Inferior parietal cortex (tissue), 1 donor: Measurements from ENCODE around the gene IVL.

Experiments used
- DNase-seq: peaks from one replicate; pipeline ENCODE4 v3.0.0-alpha.2; 2016; ENCODE audit errors: extremely low spot score

The IVL gene, protein sequence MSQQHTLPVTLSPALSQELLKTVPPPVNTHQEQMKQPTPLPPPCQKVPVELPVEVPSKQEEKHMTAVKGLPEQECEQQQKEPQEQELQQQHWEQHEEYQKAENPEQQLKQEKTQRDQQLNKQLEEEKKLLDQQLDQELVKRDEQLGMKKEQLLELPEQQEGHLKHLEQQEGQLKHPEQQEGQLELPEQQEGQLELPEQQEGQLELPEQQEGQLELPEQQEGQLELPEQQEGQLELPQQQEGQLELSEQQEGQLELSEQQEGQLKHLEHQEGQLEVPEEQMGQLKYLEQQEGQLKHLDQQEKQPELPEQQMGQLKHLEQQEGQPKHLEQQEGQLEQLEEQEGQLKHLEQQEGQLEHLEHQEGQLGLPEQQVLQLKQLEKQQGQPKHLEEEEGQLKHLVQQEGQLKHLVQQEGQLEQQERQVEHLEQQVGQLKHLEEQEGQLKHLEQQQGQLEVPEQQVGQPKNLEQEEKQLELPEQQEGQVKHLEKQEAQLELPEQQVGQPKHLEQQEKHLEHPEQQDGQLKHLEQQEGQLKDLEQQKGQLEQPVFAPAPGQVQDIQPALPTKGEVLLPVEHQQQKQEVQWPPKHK

DNA sequence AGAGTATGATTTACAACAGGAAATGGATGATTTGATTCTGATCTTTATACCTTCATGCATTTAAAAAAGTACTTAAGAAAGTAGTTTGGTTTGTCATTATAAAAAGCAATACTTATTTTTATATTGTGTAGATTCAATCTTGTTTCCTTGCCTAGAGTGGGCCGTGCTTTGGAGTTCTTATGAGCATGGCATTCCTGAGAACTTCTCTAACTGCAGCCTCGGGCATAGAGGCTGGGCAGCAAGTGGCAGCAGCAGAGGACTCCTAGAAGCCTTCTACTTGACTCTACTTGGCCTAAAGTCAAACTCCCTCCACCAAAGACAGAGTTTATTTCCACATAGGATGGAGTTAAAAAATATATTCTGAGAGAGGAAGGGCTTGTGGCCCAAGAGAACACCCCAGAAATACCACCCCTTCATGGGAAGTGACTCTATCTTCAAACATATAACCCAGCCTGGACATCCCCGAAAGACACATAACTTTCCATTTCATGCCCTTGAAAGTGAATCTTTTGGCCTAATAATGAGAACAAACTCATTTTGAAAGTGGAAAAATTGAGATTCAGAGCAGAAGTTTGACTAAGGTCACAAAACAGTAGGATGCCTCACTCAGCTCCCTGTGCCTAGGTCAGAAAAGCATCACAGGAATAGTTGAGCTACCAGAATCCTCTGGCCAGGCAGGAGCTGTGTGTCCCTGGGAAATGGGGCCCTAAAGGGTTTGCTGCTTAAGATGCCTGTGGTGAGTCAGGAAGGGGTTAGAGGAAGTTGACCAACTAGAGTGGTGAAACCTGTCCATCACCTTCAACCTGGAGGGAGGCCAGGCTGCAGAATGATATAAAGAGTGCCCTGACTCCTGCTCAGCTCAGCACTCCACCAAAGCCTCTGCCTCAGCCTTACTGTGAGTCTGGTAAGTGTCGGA lies at the start of gene IVL:
IVL (plus strand) TSS at position 861 of the 916 bp plus-strand sequence. CDS start 1,252 bp downstream, outside the sequence.
- DNase-seq = no peak

DNA sequence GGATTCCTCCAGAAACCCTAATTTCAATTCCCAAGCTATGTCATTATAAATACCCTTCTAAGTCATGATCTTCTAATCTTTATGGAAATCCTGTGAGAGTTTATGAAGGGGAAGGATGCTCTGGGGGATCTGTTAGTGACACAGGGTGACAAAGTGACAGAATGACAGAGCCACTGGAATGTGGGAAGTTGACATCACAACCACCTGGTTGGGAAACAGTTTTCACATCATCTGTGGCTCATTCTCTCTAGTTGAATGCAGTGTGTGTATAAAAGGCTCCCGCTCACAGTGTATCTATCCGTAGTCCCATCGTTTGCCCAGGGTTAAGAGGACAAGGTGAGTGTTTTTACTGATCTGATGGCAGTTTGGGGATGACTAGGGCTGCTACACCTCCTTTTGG lies 48.6 kb upstream of the IVL start, which contains the start of gene LCE7A:
LCE7A (plus strand) TSS at position 301 of the 400 bp plus-strand sequence. CDS start 702 bp downstream, outside the sequence.
- DNase-seq = no peak

DNA sequence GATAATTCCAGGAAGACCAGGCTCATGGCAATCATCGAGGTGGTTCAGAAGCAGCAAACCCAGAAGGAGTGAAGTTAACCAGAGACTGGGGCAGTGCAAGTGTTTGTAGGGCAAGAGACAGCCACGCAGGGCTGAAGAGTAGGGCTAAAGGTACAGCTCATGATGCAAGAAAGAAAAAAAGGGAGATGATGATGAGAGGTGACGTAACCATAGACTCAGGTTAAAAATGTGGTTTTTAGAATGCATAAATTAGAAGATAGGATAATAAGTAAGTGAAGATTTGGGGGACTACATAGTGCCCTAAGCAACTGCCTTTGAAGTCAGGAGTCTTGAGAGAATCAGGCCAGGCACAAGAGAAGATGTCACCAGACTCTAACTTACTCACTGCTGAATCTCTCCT lies 48.2 kb upstream of the IVL start:
- DNase-seq = no peak

DNA sequence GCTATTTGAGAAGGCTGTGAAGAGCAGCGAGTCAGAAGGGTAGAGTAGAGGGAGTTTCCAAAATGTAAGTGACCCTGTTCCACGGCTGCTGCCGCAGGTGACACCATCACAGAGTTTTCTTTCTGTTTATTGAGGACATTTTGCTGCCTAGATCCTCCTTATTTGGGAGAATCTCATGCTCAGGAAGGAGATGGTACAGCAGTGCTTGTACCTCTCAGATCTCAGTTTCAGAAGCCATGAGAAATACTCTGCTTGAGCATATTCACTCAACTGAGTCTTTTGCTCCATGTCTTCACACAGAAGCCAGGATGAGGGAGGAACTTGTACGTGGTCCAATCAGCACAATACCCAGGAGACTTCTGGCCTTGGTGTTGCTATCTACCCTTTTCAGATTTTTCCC lies 47.0 kb upstream of the IVL start:
- no peak for DNase-seq

DNA sequence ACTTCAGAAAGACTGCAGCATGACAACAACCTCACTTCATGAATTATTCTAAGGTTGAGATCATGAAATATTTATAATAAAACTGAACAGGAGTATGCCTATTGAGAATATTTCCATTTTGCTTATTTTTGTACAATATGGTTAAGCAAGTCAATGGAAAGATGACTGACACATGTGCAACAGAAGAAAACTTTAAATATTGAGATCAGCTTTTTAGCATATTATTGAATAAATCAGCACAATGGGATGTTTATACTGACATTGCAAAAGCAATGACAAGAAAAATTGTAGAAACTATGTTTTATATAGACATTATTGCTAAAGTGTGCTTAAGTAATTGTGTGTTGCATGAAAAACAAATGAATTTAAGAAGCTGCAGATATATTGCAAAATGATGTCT lies 43.9 kb upstream of the IVL start:
- DNase-seq = no peak

DNA sequence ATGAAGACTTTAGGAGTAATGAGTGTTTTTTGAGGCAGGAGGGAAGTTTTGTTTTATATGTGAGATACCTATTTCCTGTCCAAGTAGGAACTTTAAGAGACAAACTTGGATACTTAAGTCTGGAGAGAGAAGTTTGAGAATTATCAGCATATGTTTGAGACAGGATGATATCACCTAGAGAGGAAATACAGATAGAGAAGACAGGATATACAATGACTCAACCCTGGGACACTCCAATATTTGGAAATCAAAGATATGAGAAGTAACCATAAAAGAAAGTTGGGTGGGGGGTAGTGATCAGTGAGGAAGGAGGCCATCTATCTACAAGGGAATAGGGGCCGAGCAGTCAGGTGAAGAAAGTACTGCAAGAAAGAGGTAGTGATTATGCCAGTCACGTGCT lies 42.0 kb upstream of the IVL start:
- DNase-seq = no peak

DNA sequence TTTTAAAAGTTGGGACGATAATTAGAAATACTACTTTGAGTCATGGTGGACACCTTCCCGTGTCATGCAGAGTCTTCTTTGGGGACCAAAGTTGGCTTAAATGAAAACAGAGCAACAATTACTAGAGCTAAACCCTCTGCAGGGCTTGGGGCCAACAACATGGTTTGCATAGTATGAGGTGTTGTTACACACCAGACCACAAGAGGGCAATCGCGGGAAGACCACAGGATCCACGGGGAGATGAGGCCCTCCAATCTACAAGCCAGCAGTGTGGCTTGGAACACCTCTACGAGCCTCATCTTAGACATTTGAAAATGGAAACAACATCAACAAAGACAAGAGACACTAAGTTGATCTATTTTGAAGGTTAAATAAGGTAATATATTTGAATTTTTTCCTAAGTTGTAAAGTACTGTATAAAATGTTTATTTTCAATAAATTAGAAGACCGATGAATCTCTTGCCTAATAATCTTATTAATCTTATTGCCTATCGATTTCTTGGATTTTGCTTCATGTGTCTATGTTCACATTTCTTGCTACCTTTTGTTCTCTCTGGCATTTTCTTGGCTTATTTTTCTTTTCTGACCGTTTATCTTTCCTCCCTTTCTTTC lies 38.4 kb upstream of the IVL start:
- peak; percentile 76 for DNase-seq

DNA sequence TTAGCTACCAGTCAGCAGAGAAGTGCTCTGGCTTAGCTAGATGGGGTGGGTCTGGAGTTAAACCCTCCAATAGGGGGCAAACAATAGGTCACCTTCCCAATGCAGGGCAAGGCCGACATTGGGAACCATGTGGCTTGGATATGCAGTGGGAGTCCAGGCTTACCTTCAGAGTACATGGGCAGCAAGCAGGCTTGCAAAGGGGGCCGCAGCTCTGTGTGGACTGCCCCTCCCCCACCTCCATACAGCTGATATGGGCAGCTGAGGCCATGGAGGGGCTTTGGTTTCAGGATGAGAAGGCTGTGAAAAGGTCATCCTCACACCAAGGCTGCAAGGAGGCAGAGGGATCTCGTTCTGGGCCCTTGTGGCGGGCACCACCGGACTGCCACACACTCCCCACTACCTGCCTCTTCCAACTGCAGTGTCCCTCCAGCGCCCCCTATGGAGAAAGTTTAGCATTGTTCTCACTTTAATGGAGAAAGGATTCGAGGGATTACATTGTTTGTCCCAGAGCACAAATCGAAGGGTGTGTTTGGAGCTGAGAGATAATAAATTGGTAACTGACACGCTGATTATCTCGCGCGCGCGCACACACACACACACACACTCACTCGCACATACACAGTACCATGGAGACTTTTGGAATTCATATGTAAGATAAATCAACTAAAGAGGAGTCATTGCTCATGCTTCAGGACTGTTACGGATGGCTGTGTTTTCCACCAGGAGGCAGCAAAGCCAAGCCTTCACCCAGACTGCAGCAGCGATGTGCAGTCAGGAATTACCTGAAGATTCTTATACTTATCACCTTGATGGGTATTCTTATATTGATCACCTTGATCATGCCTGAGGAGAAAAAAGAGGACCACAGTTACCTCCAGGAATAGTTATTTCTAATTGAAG lies 37.3 kb upstream of the IVL start:
- no peak for DNase-seq

DNA sequence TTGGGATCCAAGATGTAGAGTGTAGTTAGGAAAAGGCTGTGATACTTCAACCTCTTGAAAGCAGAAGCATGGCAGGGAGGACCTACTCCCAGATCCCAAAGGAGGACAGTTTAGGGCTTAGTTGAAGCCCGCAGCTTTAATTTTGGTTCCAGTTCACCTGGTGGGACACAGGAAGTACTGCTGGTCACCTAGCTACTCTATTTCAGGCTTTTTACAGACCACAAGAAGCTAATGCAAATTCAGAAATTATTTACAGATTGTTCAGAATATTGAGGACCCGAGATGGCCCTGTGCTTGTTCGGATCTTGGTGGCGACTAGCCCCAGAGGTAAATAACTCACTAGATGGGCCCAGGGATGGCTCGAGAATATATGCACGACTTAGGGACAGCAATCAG lies 36.6 kb upstream of the IVL start:
- no peak for DNase-seq

DNA sequence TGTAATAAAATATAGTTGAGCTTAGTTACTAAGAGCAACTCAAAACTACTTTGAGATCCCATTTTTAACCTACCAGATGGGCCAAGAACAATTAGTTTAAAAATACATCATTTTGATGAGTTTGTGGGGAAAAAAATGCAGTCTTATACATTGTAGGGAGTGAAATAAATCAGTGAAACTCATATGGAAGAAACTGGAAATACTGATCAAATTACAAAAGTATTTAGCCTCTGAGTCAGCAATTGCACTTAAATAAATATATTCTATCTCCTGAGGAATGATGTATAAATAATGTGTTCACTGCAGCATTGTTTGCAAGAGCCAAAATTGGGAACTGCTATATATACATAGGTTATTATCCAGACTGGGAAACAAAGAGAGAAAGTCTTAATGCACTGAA lies 34.9 kb upstream of the IVL start:
- DNase-seq = no peak

DNA sequence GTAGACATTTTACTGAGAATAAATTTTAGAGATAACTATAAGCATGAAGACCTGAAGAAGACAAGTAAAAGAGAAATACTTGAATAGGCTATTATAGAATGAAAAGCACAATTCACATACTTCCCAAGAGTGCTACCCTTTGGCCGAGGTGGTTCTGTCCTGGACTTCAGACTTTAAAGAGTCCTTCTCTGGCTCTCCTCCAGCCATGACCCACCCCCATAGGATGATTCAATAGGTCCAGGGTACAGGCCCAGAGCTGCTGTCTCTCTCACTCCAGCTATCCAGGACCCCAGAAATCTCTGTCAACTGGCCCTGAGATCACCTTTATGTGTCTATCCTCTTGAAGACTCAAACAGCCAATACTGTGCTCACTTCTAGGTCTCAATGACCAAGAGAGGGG lies 31.5 kb upstream of the IVL start:
- no peak for DNase-seq

DNA sequence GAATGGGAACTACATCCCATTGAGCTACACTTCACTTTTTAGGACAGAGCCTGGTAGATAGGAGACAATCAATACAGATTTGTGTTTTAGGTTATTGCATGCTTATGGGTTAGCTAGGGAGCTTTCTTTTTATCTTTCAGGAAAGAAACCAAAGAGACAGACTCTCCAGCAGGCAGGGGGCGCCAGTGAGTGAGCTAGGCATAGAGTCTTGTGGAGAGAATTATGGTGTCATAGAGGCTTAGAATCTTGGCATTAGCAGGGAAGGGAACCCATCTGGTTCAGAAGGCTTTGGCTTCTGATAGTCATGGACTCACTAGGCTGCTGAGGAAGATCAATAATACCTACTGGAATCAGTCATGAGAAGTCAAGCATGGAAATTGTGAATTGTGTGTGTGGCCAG lies 30.3 kb upstream of the IVL start, which contains the start of gene SMCP:
SMCP (plus strand) TSS at position 281 of the 400 bp plus-strand sequence. CDS start 6,101 bp downstream, outside the sequence.
- no peak for DNase-seq

DNA sequence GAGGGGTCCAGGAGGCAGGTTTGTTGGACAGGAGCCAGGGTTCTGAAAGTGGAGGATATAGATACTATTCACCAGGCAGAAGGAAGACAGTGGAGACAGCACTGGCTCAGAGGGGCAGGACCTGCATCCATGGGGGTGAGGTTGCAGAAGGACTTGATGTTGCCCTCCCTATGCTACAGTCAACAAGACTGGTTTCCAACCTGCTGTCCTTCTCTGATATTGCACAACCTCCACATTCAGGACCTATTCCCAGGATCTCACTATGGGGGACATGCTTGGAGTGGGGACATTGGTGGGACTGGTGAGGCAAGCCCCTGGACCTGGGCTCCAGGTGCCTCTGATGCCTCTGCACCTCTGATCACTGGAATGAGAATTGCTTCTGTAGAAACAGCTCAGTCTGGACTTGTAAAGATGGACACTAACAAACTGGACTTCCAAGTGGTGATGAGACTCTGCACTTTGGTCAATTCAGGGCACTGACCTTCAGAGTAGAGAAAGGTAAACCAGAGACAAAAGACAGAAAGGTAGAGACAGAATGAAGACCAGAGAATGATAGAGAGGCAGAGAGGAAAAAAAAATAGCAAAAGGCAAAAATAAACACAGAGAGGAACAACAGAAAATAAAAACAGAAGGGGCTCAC lies 28.7 kb upstream of the IVL start:
- no peak for DNase-seq

DNA sequence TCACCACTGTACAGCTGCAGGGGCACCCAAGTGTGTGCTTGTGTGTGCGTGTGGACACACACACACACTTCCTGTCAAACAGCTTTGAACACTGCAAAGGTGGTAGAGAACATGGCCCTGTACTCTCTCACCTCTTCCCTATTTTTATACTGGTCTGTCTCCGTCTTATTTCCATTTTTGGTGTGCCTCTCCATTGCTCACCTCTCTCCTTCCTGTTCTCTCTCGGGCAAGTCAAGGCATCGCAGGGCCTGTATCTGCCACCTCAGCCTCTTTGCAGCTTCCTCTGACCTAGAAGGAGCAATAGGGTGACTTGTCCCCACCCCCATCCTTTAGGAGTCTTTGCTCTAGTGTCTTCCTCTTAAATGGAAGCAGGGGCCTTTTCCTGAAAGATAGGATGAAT lies 28.0 kb upstream of the IVL start:
- no peak for DNase-seq

DNA sequence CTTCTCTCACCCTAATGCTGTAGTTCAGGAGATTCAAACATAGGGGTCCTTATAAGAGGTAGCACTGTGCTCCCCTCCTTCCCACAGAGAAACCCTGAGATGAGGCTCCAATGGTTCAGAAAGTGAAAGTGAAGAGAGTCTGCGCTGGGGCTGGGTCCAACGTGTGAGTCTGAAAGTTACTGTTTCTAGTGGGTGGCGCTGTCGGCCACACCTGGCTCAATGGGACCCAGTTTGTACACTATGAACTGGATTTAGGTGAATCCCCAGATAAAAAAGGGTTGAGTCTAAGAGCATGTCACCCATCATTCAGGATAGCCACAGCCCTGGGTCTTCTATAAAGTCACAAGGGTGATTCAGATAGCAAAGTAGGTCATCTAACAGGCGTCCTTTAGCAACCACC lies 27.4 kb upstream of the IVL start:
- no peak for DNase-seq

DNA sequence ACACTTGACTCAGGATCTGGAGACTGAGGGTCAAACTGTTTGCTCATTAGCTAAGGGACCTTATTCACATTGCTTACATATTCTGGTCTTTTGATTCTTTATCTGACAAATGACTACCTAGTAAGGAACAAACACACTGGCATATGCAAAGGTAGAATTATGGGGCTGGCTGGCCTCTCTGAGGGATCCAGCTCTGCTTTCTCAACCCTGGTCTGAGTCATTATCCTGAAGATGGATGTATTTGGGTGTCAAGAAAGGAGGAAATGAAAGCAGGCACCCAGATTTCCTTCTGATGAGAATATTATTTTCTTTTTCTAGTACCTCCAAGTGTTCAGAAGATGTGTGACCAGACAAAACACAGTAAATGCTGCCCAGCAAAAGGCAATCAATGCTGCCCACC lies 24.3 kb upstream of the IVL start:
- no peak for DNase-seq

DNA sequence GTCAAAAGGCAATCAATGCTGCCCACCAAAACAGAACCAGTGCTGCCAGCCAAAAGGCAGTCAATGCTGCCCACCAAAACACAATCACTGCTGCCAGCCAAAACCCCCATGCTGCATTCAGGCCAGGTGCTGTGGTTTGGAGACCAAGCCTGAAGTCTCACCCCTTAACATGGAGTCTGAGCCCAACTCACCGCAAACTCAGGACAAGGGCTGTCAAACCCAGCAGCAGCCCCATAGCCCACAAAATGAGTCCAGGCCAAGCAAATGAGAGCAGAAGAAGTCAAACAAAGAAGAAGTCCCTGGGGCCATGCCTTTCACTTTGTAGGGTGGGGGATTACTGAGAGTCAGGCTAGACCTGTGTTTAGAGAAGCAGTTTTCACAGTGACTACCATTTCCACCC lies 23.8 kb upstream of the IVL start:
- DNase-seq = no peak

DNA sequence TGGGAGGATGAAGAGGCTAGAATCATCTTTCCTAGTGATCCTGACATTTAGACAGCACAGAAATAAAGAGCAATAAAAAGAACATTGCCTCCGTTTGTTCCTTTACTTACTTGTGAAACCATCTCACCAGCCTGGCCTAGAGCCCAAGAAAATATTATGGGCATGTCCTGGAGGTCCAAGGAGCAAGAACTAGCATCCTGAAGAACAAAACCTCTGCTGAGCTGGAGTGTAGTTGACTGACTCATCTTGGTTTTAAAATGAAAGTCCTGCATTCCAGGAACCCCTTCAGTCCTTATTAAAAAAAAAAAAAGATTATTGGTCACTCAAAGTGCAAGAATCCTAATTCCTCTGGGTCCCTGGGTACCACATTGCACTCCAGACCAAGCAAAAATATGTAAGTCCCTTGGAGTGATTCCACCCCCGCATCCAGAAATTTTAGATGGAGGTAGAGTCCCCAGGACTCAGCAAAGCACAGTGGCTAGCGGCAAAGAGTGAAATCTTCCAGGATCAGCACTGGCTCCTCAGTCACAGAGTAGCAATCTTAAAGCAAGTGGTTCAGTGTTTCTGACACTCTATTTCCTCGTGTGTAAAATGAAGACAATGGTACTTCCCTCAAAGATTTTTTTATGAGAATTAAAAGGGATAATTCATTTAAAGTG lies 23.3 kb upstream of the IVL start:
- no peak for DNase-seq

DNA sequence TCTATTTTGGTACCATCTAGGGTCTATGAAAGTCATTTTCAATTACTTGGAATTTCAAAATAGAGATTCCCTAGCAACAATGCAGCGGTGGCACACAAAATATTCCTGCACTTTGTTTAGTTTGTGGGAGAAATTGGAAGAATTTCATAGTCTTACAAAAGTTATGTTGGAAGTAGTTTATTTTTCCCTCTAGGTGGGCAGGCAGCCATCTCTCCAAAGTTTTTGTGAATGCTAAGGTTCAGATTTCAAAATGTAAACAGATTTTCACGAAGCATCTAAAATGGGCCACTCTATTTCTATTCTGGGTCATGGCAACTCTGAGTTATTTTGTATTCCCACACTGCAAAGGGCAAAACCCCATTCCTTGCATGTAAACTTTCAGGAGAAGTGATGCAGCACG lies 22.3 kb upstream of the IVL start:
- no peak for DNase-seq
